Right lobe of liver (tissue), 6 donors: ENCODE results near the gene AGTPBP1. TPM values are rescaled to one million over a fixed set of nuclear protein-coding genes. Genes with fewer than 3 reads are reported as not detected.

Experiments
- ATAC-seq, 4 donors: fragments of 200-7000 bp; cut with Tn5 transposase; one replicate each; pipeline ENCODE4 v1.9.1; 2020; ENCODE audit warnings: mild to moderate bottlenecking in 4 of 4, moderate library complexity in 4 of 4
- DNase-seq, 3 donors: peaks; one replicate each; pipeline ENCODE4 v3.0.0-alpha.2; 2020
- H3K27ac ChIP-seq, 3 donors: fragments of 200-600 bp; one replicate each; pipeline ENCODE4 v1.8.0; 2022
- H3K27me3 ChIP-seq, 2 donors: fragments of 200-600 bp; one replicate each; pipeline ENCODE4 v1.8.0; 2022
- H3K36me3 ChIP-seq, 4 donors: fragments of 200-600 bp; sonication (generic) in 1 of 4; one replicate each; pipeline versions ENCODE4 v1.5.1 to v1.8.0; 2017 to 2022; ENCODE audit warnings: control low read depth in 1 of 4
- H3K4me1 ChIP-seq, 4 donors: fragments of 200-600 bp; sonication (generic) in 1 of 4; one replicate each; pipeline versions ENCODE4 v1.5.1 to v1.8.0; 2017 to 2022; ENCODE audit warnings: control low read depth in 1 of 4
- H3K4me3 ChIP-seq, 3 donors: fragments of 200-600 bp; one replicate each; pipeline ENCODE4 v1.8.0; 2022
- H3K9me3 ChIP-seq, 4 donors: fragments of 200-600 bp; sonication (generic) in 1 of 4; one replicate each; pipeline versions ENCODE4 v1.5.1 to v1.8.0; 2017 to 2022; ENCODE audit warnings: control low read depth in 1 of 4
- POLR2A ChIP-seq: fragments of 450-650 bp; IDR thresholded peaks from one replicate; pipeline ENCODE4 v1.6.1; 2017; ENCODE audit warnings: antibody characterized with exemption, mild to moderate bottlenecking
- WGBS: methylation state at CpG from one replicate; pipeline ENCODE4 v1.1.6; 2018; ENCODE audit warnings: low coverage, low lambda C conversion rate; ENCODE audit not compliant: insufficient coverage; ENCODE audit errors: missing lambda C conversion rate; 5-methylcytosine and 5-hydroxymethylcytosine counted together
- intact Hi-C, 2 donors: fragments of 100-400 bp; cut with DNase I; formaldehyde crosslinking; loops; one replicate each; pipeline versions ENCODE4 v1.11.2 to v1.14.1; 2022
- total RNA-seq, 6 experiments: library from RNA; depleted of rRNA in 2 of 6; stranded (reverse); fragments of >200 nt in 2 of 6; fragmentation: NEBNext Ultra II Directional in 3 of 6; extraction: Animal tissue kit (Norgen Biotek cat#: 25700) in 3 of 6; gene quantifications; one replicate each; pipeline versions ENCODE4 v1.1.0 to v1.2.4, GENCODE V29; 2016 to 2023
- TF ChIP-seq, protein P1 (sequence below), 4 donors: fragments of 200-600 bp in 3 of 4; fragments of 450-650 bp in 1 of 4; IDR thresholded peaks; one replicate each; pipeline versions ENCODE4 v1.5.1 to v1.8.0; 2016 to 2022; ENCODE audit warnings: antibody characterized with exemption in 4 of 4, mild to moderate bottlenecking in 2 of 4
- donor health status: DM: no; HTN: yes; CAD: no.
- donor health status: DM: no; HTN: no; CAD: no.
- donor health status: DM: no; HTN: no; CAD: no.
- donor health status: DM: no; HTN: yes; CAD: no.
- donor health status: DM: no; HTN: yes; CAD: no.

AGTPBP1 gene
- total RNA-seq, 6 experiments from 2014 or later = 5.1 to 7.7 (median 6.5) TPM

DNA sequence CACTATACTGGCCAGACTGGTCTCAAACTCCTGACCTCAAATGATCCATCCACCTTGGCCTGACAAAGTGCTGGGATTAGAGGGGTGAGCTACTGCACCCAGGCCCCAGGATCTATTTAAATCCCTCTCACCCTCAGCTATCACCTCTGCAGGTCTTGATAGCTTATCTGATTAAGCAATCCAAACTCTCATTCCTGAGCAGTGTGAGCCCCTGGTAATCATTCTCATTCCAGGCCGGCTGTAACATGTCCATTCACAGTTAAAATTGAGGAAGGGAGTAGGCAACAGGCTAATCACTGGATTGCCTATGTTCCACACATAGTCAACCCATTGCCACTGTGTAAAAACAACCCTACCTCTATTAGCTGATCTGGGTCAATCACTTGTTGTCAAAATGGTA, 111.1 kb downstream of the AGTPBP1 start:
- intact Hi-C loops = no loop called here
- Histone ChIP-seq H3K9me3 (no peaks in the 10 kb centered on the region), H3K36me3 (no peaks in the 10 kb centered on the region), H3K4me3 (no peak overlapping the region), H3K27me3 (no peaks in the 10 kb centered on the region), H3K27ac (no peak overlapping the region), H3K4me1 (no peaks in the 10 kb centered on the region)
- TF ChIP-seq POLR2A = no peak
- TF ChIP-seq, protein P1, sequence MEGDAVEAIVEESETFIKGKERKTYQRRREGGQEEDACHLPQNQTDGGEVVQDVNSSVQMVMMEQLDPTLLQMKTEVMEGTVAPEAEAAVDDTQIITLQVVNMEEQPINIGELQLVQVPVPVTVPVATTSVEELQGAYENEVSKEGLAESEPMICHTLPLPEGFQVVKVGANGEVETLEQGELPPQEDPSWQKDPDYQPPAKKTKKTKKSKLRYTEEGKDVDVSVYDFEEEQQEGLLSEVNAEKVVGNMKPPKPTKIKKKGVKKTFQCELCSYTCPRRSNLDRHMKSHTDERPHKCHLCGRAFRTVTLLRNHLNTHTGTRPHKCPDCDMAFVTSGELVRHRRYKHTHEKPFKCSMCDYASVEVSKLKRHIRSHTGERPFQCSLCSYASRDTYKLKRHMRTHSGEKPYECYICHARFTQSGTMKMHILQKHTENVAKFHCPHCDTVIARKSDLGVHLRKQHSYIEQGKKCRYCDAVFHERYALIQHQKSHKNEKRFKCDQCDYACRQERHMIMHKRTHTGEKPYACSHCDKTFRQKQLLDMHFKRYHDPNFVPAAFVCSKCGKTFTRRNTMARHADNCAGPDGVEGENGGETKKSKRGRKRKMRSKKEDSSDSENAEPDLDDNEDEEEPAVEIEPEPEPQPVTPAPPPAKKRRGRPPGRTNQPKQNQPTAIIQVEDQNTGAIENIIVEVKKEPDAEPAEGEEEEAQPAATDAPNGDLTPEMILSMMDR (IDR thresholded peaks at IDR 0.05) = no peak
- ATAC-seq (no peak), DNase-seq (no peak)
- WGBS = 89% methylated on average over 1 of the region's 1 CpG

DNA sequence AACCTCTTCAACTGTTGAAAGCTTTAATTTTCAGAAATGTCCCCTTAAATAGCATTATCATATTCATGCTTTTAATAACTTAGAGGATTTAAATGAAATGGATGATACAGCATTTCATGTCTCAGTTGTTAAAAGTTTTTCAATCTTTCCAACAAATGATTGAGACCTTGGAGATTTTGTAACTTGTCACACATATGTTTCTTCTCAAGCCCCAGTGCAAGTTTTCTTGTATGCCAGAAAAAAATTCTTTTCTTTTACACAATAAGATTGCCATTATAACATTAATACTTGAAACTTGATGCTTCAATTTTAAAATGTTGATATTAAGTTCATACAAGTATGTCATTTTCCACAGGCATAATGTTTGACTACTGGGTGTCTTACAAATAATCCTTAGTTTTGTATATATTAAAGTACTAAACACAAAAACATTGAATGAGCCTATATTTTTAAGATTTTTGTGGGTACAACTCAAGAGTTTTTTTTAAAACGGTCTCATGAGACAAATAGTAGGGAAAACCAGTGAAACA, 124.5 kb downstream of the AGTPBP1 start:
- 88% methylated on average over 1 of the region's 1 CpG for WGBS
- H3K9me3 ChIP-seq = no peaks in the 10 kb centered on the region
- H3K27ac ChIP-seq = no peak overlapping the region
- no peak for ATAC-seq
- DNase-seq = no peak
- H3K4me3 ChIP-seq = no peak overlapping the region
- intact Hi-C loops = no loop called here
- H3K36me3 ChIP-seq = no peaks in the 10 kb centered on the region
- no peaks in the 10 kb centered on the region for H3K4me1 ChIP-seq
- TF ChIP-seq, protein P1 (IDR thresholded peaks at IDR 0.05) = no peak
- TF ChIP-seq POLR2A = no peak
- H3K27me3 ChIP-seq = no peaks in the 10 kb centered on the region

DNA sequence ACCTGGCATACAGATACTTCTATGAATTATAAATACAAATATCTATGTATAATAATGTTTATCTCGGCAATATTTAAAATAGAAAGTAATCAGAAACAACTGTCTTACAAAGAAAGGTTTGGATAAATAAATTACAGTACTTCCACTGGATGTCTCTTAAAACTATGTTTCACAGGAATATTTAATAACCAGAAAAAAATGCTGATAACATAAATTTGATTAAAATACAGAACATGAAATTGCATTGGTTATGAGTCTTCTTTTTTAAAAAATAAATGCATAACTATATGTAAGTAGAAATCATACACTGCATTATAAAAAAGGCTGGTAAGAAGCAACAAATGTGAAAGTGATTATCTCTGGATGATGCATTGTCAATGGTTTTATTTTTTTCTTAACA, 126.0 kb downstream of the AGTPBP1 start:
- H3K4me3 ChIP-seq = no peak overlapping the region
- 82% methylated on average over 1 of the region's 1 CpG for WGBS
- H3K9me3 ChIP-seq = no peaks in the 10 kb centered on the region
- H3K36me3 ChIP-seq = no peaks in the 10 kb centered on the region
- no peak overlapping the region for H3K27ac ChIP-seq
- TF ChIP-seq POLR2A = no peak
- TF ChIP-seq, protein P1 (IDR thresholded peaks at IDR 0.05) = no peak
- ATAC-seq (no peak), DNase-seq (no peak)
- no peaks in the 10 kb centered on the region for H3K4me1 ChIP-seq
- intact Hi-C loops = no loop called here
- no peaks in the 10 kb centered on the region for H3K27me3 ChIP-seq

DNA sequence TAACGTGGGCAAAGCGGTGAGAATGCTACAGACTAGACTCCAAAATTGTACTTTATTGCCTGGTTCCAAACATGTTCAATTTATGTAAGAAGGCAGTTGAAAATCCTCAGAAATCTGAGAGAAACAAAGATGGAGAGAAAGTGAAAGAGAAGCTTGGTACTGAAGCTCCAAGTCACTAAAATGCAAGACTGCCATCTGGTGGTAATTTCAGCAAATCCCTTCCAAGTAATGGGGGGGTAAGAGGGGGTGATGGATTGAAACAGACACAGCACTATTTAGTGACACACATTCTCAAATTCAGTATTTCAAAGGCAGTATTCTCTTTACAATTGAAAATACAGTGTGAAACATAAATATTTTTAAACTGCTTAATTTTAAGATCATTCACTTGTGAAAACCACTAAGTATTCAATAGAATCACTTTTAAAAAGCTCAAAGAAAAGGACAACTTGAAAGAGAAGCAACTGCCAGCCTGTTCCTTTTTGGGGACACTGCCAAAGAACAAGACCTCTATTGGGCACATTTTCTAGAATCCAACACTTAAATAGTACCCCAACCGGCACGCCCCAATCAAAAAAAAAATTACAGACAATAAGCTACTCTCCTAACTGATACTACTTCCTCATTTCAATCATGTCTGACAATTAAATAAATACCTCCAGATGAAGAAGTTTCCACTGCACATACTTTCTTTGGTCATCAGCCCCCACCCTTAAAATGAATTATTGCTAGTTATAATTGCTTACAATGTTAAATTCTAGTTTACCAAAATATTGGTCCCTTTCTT, 131.5 kb downstream of the AGTPBP1 start:
- no peaks in the 10 kb centered on the region for H3K9me3 ChIP-seq
- no peak overlapping the region for H3K4me3 ChIP-seq
- H3K36me3 ChIP-seq = no peaks in the 10 kb centered on the region
- peak; percentile 85 to 92 (median 89) for ATAC-seq
- no peak overlapping the region for H3K27ac ChIP-seq
- no peaks in the 10 kb centered on the region for H3K4me1 ChIP-seq
- H3K27me3 ChIP-seq = no peaks in the 10 kb centered on the region
- WGBS = 48% methylated on average over 4 of the region's 4 CpGs
- TF ChIP-seq, protein P1 (IDR thresholded peaks at IDR 0.05) = peak; percentile 67 to 81 (median 78)
- no peak for TF ChIP-seq POLR2A
- intact Hi-C loops = no loop called here
- DNase-seq = no peak
